Activated T-helper 1 cell treated with anti-CD3 and anti-CD28 coated beads, Interleukin-12 subunit alpha, Interleukin-12 subunit beta, Interleukin-2, Interleukin-4 antibody, amounts not matched to agents 30 ng/mL and 10 ng/mL and 1 ng/mL, durations not matched to agents 14 hours and 24 hours and 36 hours (primary cell): Measurements from ENCODE around the gene SLC2A10. TPM values are rescaled to one million over a fixed set of nuclear protein-coding genes. Genes with fewer than 3 reads are reported as not detected.

Source experiments
- DNase-seq: peaks from one replicate; pipeline ENCODE4 v3.0.0; 2021; ENCODE audit warnings: low spot score
- H3K27ac Mint-ChIP-seq: one replicate; pipeline ENCODE4 v1.8.0; 2021; ENCODE audit warnings: mild to moderate bottlenecking, mixed read lengths
- H3K27me3 Mint-ChIP-seq: one replicate; pipeline ENCODE4 v1.8.0; 2022; ENCODE audit warnings: mild to moderate bottlenecking, moderate library complexity, mixed read lengths; ENCODE audit not compliant: insufficient read depth
- H3K36me3 Mint-ChIP-seq: one replicate; pipeline ENCODE4 v1.8.0; 2021; ENCODE audit warnings: low read depth, mixed read lengths
- H3K4me1 Mint-ChIP-seq: one replicate; pipeline ENCODE4 v1.8.0; 2021; ENCODE audit warnings: low read depth, mixed read lengths
- H3K4me3 Mint-ChIP-seq: one replicate; pipeline ENCODE4 v1.8.0; 2021; ENCODE audit warnings: mild to moderate bottlenecking, moderate library complexity, mixed read lengths
- H3K9me3 Mint-ChIP-seq: one replicate; pipeline ENCODE4 v1.8.0; 2021; ENCODE audit warnings: mixed read lengths
- intact Hi-C: fragments of 100-400 bp; cut with micrococcal nuclease; formaldehyde crosslinking; loops from one replicate; pipeline ENCODE4 v1.15.1; 2024
- total RNA-seq: library from RNA; stranded (reverse); gene quantifications from 2 replicates; pipeline ENCODE4 v1.2.3, GENCODE V29; 2022

Gene SLC2A10
- total RNA-seq, 1 donor from 2014 or later, result not detected

- Mint-ChIP-seq H3K27ac (no peak overlapping the region), H3K4me1 (no peaks in the 10 kb centered on the region), H3K9me3 (no peaks in the 10 kb centered on the region), H3K4me3 (no peak overlapping the region), H3K36me3 (no peaks in the 10 kb centered on the region), H3K27me3 (peaks cover 8% of the 10 kb centered on the region)
- no peak for DNase-seq
- intact Hi-C loops, result no loop called here
Observed at GRCh38 chr20:46777331-46777730, 67.9 kb downstream of the SLC2A10 start.

DNA sequence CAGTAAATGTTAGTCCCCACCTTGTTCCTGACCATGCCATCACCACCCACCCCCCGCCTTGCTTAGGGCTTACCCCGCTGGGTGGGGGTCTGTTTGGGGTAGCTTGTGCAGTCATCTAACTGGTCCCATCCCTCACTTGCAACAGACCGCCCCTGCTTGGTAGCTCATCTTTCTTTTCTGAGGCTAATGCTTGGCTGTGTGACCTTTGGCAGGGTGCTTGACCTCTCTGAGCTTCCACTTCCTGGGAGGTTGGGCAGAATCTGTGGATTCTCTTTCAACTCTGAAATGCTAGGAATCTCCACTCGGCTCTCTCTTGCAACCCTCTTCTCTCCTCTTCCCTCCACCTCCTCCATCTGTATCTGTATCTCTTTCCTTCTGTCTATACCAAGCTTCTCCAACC lies 70.4 kb downstream of the SLC2A10 start:
- intact Hi-C loops, result no loop called here
- Mint-ChIP-seq H3K27me3 (peaks cover 12% of the 10 kb centered on the region), H3K4me3 (no peak overlapping the region), H3K27ac (no peak overlapping the region), H3K4me1 (no peaks in the 10 kb centered on the region), H3K9me3 (no peaks in the 10 kb centered on the region), H3K36me3 (no peaks in the 10 kb centered on the region)
- DNase-seq, result no peak

DNA sequence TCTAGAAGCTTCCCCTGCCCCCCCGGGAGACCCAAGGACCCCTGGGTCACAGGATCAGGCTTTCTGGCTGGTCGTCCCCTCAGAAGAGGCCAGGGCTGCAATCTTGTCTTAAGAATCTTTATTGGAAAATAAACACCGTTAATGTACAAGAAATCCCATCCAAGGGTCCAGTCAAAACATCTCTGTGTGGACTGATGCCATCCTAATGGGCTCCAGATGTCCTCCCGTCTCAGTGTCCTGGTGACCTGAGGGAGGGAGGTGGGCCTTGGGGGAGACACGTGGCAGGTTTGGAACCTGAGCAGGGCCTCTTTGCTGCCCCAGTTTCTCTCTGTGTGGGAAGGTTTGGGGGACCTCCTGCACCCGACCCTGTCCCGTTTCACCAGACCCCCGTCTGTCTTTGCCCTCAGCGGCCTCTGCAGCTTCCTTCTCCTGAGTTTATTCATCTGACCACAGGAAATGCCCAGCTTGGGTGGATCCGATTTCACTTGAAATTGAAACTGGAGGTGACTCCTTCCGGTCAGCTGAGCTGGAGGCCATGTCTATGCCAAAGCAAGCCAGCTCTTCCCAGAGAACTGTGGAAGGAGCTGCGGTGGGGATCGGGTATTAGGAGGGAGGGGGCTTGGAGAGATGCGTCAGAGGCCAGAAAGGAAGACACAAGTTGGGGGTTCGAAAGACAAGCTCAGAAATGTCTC lies 75.1 kb downstream of the SLC2A10 start:
- H3K27ac Mint-ChIP-seq, result no peak overlapping the region
- H3K9me3 Mint-ChIP-seq, result no peaks in the 10 kb centered on the region
- intact Hi-C loops, result no loop called here
- H3K27me3 Mint-ChIP-seq, result peaks cover 6% of the 10 kb centered on the region
- H3K4me3 Mint-ChIP-seq, result no peak overlapping the region
- no peaks in the 10 kb centered on the region for H3K36me3 Mint-ChIP-seq
- no peaks in the 10 kb centered on the region for H3K4me1 Mint-ChIP-seq
- no peak for DNase-seq

Other genes starting within 250 kb of the SLC2A10 start
- 1.2 and 1.7 TPM in 2 replicates for gene ZNF334, start 196.1 kb upstream of the SLC2A10 start, total RNA-seq
- 0.26 and 0.47 TPM in 2 replicates for gene OCSTAMP, start 159.0 kb upstream of the SLC2A10 start, total RNA-seq
- 0.24 TPM in 1 of 2 replicates, not detected in the other for gene SLC13A3, start 58.2 kb upstream of the SLC2A10 start, total RNA-seq
- gene TP53RK, start 20.2 kb upstream of the SLC2A10 start, total RNA-seq, result 16.8 and 18.5 TPM in 2 replicates
- gene EYA2, start 185.2 kb downstream of the SLC2A10 start, total RNA-seq, result not detected in 2 replicates